HCT116 (cell line): Measurements from ENCODE around the gene CYB561A3.

ENCODE experiments used
- CTCF ChIP-seq, 3 experiments: fragments of 200-600 bp in 1 of 3; sonication (generic) in 1 of 3; IDR thresholded peaks in 2 of 3; conservative IDR thresholded peaks in 1 of 3; 2 replicates each; pipeline ENCODE4 v1.5.1; 2012 to 2017; ENCODE audit warnings: low read depth in 2 of 3, low read length in 2 of 3, antibody characterized with exemption in 1 of 3, borderline replicate concordance in 1 of 3, control low read depth in 1 of 3, mild to moderate bottlenecking in 1 of 3, mixed read lengths in 1 of 3, mixed run types in 1 of 3, moderate library complexity in 1 of 3; ENCODE audit not compliant: insufficient read depth in 1 of 3
- POLR2AphosphoS5 ChIP-seq: IDR thresholded peaks from 2 replicates; pipeline ENCODE4 v1.6.1; 2011; ENCODE audit warnings: mild to moderate bottlenecking, low read depth, low read length, moderate library complexity
- RAD21 ChIP-seq: IDR thresholded peaks from 2 replicates; pipeline ENCODE4 v1.6.1; 2012; ENCODE audit warnings: low read depth, mild to moderate bottlenecking
- REST ChIP-seq: IDR thresholded peaks from 2 replicates; pipeline ENCODE4 v1.6.1; 2012; ENCODE audit warnings: low read depth
- SRF ChIP-seq: IDR thresholded peaks from 2 replicates; pipeline ENCODE4 v1.6.1; 2012; ENCODE audit warnings: low read depth
- ZBTB33 ChIP-seq: IDR thresholded peaks from 2 replicates; pipeline ENCODE4 v1.6.1; 2011; ENCODE audit warnings: mild to moderate bottlenecking, low read length, moderate library complexity; ENCODE audit not compliant: insufficient replicate concordance; ENCODE audit errors: extremely low read depth
- TF ChIP-seq, protein P1 (sequence below): IDR thresholded peaks from 2 replicates; pipeline ENCODE4 v1.6.1; 2012

- TF ChIP-seq RAD21 (no peak), CTCF (IDR thresholded peaks at IDR 0.05 in 2 of 3, conservative IDR thresholded peaks at IDR 0.05 in 1 of 3; ENCODE audit: borderline replicate concordance in 1 of 3, insufficient read depth in 1 of 3, low read depth in 2 of 3, low read length in 2 of 3) (no peak), ZBTB33 (no peak), POLR2AphosphoS5 (no peak), SRF (no peak), REST (no peak)
- TF ChIP-seq, protein P1, sequence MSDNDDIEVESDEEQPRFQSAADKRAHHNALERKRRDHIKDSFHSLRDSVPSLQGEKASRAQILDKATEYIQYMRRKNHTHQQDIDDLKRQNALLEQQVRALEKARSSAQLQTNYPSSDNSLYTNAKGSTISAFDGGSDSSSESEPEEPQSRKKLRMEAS, result no peak
These were observed 2.5 kb upstream of the CYB561A3 start for GRCh38 chr11:61364012-61364675.
